ENCODE measurements around the gene CTBP2. TPM values are rescaled to one million over a fixed set of nuclear protein-coding genes. Genes with fewer than 3 reads are reported as not detected.
A peak's percentile ranks its signal among the peaks of the same experiment; 100 is the strongest.

CTBP2 gene
- total RNA-seq, 8 experiments from 2014 or later, result 29.4 to 90.0 (median 44.8) TPM

DNA sequence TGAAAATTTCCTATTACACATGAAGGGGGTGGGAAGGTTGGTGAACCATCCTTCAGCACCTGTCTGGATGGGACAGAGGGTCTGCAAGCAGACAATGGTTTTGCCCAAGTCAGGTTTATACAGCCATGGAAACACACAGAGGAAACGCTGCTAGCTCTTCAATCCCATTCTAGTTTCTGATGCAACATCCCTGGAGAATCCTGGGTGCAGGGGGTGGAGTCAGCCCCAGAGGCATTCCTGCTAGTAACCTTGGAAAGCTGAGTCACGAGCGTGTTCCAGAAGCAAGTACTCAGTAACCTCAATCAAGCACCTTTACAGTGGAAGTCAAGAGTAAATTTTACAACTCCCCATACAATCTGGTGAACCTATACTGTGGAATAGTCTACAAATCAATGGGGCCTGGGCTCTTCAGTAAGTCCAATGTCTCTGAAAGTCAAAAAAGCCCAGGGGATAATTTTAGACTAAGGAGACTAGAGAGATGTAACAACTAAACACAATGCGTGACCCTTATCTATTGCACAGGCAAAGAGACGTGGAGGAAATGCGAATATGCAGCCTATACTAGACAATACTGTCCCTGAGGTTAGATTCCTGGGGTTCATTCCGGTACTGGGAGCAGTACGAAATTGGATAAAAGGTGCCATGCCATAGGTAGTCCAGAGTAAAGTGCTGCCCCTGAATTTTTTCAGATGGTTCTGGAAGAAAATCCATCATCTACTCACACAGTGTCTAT, 123.1 kb downstream of the CTBP2 start:
- in situ Hi-C loops (cut with MboI; ENCODE audit: low pct_unique_long_range_greater_than_20kb in 2 of 9, low sequenced_read_pairs in 9 of 9, unreplicated experiment in 9 of 9), result no loop called here
- 48 to 73% (median 55%) methylated on average over 2 to 8 of the region's 8 CpGs; no CpG with 5 or more reads in 1 of the 10 experiments for WGBS, 10 experiments
- peak; percentile 29 to 78 (median 59) for ATAC-seq (replicated peaks in 6 of 8)
- Histone ChIP-seq H3K4me1 (replicated peaks in 1 of 2) (peaks cover 83% of the 10 kb centered on the region in 2 donors), H3K4me3 (no peak overlapping the region), H3K27ac (peak overlapping the region; percentile 55 to 63)

DNA sequence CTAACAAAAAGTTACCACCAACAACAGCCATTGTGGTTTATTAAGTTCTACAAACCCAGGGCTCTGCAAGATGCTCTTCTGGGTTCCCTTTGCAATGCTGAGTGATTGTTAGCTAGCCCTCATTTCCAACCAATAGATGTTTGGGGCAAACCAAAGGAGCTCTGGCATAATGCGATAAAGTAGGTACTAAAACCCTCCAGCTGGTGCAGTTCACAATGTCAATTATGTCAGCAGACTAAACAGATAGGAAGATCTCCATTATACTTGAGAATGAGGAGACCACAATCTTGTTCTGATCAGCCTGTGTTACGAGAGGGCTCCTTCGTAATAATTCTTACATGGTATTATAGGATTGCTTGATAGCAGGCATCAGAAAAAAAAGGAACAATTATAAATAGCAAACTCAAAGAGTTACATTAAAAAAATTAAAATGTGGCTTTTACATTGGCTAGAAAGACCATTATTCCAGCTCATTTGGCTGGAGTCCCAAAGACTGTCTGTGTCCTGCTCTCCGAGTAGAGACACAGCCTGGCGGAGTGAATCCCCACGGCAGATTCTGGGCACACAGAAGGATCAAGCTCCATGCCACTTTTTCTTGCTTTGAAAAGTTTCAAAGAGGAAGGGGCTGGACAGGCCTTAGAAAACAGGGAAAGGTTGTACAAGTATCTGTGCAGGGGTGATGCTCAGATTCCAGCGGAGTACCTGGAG, 124.6 kb downstream of the CTBP2 start:
- Histone ChIP-seq H3K4me1 (replicated peaks in 1 of 2) (peaks cover 72 to 77% of the 10 kb centered on the region in 2 donors), H3K4me3 (no peak overlapping the region), H3K27ac (no peak overlapping the region)
- in situ Hi-C loops (cut with MboI; ENCODE audit: low pct_unique_long_range_greater_than_20kb in 2 of 9, low sequenced_read_pairs in 9 of 9, unreplicated experiment in 9 of 9), result no loop called here
- peak in 1 of 8 experiments; percentile 5 for ATAC-seq (replicated peaks in 6 of 8)
- WGBS, 10 experiments, result 40 to 100% (median 92%) methylated on average over 1 to 7 of the region's 7 CpGs

DNA sequence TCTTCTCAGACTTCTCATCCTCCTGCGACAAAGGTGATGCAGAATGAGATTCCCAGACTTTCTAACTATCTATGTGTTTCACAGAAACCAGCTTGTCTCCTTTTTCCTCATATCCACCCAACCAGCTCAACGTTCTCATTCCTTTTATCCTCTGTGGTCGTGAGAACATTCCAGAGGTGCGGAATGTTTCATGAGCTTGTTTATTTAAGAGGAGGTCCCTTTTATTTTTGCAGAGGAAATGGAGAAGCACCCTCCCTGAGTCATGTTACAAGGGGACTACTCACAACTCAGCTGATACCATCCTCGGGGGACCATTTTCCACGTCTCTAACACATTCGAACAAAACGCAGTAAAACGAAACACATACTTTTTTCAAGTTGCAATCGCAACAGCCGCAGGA, 125.2 kb downstream of the CTBP2 start:
- H3K27ac ChIP-seq, result no peak overlapping the region
- no peak overlapping the region for H3K4me3 ChIP-seq
- WGBS, 10 experiments, result 18 to 100% (median 82%) methylated on average over 1 to 10 of the region's 11 CpGs; no CpG with 5 or more reads in 2 of the 10 experiments
- peak in 2 of 8 experiments; percentile 37 to 80 for ATAC-seq (replicated peaks in 6 of 8)
- H3K4me1 ChIP-seq (replicated peaks in 1 of 2), result peaks cover 66 to 72% of the 10 kb centered on the region in 2 donors
- in situ Hi-C loops (cut with MboI; ENCODE audit: low pct_unique_long_range_greater_than_20kb in 2 of 9, low sequenced_read_pairs in 9 of 9, unreplicated experiment in 9 of 9), result no loop called here

DNA sequence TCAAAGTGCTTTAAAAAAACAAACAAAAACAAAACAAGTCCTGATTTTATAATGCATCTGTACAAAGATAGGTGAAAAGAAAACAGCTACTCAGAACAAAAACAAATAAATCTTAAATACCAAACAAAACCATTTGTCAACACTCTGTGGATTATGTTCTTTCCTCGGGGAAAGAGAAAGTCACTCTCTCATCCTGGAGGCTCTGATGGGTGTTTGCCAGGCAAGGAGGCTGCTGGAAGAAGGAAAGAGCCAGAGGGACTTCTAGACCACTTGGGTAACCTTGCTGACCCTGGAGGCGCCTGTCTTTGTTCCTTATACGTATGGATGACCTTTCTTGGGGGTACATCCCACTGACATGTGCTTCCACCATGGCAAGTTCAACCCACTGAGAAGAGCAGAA, 125.7 kb downstream of the CTBP2 start:
- ATAC-seq (replicated peaks in 6 of 8), result peak in 1 of 8 experiments; percentile 38
- Histone ChIP-seq H3K4me3 (no peak overlapping the region), H3K4me1 (replicated peaks in 1 of 2) (peaks cover 62 to 67% of the 10 kb centered on the region in 2 donors), H3K27ac (no peak overlapping the region)
- in situ Hi-C loops (cut with MboI; ENCODE audit: low pct_unique_long_range_greater_than_20kb in 2 of 9, low sequenced_read_pairs in 9 of 9, unreplicated experiment in 9 of 9), result no loop called here
- WGBS, 10 experiments, result 0 to 71% (median 63%) methylated on average over 1 to 3 of the region's 3 CpGs; no CpG with 5 or more reads in 4 of the 10 experiments

DNA sequence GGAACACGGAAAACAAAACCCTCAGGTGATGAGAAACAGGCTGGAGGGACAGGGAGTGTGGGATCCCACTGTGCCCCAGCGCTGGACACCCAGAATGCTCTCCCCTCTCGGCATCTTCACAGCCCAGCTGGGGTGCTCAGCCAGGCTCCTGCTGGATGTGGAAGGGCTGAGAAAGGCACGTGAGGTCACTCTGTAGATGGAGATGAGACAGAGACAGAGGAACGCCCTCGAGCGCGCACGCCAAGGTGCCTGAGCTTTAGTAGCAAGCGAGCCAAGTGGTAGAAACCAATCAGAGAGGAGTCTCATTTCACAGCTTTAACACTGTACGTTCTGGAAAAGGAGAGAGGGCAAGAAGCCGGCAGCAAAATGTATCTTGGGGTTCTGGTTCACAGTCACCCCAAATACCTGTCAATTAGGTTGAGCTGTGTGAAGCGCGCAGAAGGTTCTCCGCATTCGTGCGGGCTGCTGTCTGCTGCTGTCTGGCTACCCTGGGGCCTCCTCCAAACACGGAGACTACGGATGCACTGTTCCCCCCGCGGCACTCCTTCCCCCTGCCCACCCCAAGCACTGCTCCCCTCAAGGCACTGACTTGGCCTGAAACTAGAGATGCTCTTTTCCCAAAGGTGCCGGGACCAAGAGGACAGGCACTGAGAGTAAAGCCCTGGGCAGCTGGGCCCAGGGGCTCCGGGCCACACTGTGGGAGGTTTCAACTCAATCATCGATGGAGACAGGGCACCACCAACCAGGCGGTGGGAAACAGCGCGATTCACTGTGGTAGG, 127.0 kb downstream of the CTBP2 start:
- peak overlapping the region in 1 of 2 donors; percentile 28 for H3K27ac ChIP-seq
- WGBS, 10 experiments, result 83 to 100% (median 100%) methylated on average over 1 to 8 of the region's 27 CpGs; no CpG with 5 or more reads in 3 of the 10 experiments

DNA sequence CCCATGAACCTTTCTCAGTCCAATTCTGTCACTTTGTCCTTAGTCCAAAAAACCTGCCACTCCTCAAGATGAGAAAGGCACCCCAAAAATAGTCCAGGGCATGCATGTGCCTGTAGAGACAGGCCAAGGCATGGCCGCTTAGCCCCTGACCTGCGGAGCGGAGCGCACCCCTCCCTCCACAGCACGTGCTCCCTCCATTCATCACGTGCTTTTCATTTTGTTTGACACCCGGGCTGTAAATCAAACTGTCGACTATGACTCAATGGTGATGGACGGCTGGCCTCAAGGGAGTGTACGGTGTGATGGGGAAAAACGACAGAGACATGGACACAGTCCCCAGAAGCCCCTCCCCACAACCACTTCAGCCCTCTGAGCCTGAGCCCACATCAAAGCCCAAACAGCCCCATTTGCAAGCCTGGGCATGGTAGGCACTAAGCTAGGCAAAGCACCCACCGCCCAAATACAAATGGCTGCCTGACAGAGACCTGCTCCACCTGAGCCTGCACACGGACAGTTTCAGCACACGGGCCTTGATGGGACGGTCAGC, 127.8 kb downstream of the CTBP2 start:
- peak overlapping the region in 1 of 2 donors; percentile 28 for H3K27ac ChIP-seq

More for the DNA sequence above, 127.0 kb downstream of the CTBP2 start:
- H3K4me1 ChIP-seq (replicated peaks in 1 of 2), result peaks cover 57 to 67% of the 10 kb centered on the region in 2 donors
- ATAC-seq (replicated peaks in 6 of 8), result peak in 4 of 8 experiments; percentile 9 to 37 (median 32)
- no peak overlapping the region for H3K4me3 ChIP-seq
- in situ Hi-C loops (cut with MboI; ENCODE audit: low pct_unique_long_range_greater_than_20kb in 2 of 9, low sequenced_read_pairs in 9 of 9, unreplicated experiment in 9 of 9), result no loop called here

DNA sequence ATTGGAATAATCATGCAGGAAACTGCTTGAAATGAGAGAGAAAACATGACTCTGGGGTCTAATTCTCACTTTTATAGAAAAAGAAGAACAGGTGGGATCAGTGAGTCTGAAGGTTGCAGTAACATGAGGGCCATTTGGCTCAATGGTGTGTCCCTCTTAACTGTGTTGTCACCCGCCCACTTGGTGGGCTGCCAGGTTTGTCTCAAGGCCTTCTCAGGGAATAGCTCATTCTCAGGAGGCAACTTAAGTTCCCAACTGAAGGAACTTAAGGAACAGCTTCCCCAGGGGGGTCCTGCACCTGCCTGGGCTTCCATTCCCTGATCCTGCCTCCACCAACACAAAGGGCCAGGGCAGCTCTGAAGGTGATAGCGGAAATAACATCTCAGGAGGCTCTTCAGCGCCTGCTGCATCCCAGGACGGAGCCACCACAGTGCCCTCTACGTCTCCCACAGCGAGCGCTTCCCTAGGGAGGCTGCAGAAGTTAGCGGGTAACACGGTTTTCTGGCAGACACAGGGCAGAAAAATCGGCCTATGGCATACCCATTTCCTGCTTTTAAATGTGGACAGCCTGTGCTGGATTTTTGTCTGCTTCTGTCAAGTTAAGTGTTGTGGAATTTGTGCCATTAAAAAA, 129.7 kb downstream of the CTBP2 start:
- in situ Hi-C loops (cut with MboI; ENCODE audit: low pct_unique_long_range_greater_than_20kb in 2 of 9, low sequenced_read_pairs in 9 of 9, unreplicated experiment in 9 of 9), result no loop called here
- Histone ChIP-seq H3K4me1 (replicated peaks in 1 of 2) (peaks cover 44 to 55% of the 10 kb centered on the region in 2 donors), H3K27ac (no peak overlapping the region), H3K4me3 (no peak overlapping the region)
- 50 to 100% (median 98%) methylated on average over 1 to 6 of the region's 10 CpGs; no CpG with 5 or more reads in 5 of the 10 experiments for WGBS, 10 experiments
- ATAC-seq (replicated peaks in 6 of 8), result no peak

More for the DNA sequence above, 127.8 kb downstream of the CTBP2 start:
- 40 to 96% (median 80%) methylated on average over 2 to 8 of the region's 15 CpGs; no CpG with 5 or more reads in 2 of the 10 experiments for WGBS, 10 experiments
- H3K4me1 ChIP-seq (replicated peaks in 1 of 2), result peaks cover 57 to 69% of the 10 kb centered on the region in 2 donors
- in situ Hi-C loops (cut with MboI; ENCODE audit: low pct_unique_long_range_greater_than_20kb in 2 of 9, low sequenced_read_pairs in 9 of 9, unreplicated experiment in 9 of 9), result no loop called here
- H3K4me3 ChIP-seq, result no peak overlapping the region
- ATAC-seq (replicated peaks in 6 of 8), result peak in 5 of 8 experiments; percentile 3 to 67 (median 35)

DNA sequence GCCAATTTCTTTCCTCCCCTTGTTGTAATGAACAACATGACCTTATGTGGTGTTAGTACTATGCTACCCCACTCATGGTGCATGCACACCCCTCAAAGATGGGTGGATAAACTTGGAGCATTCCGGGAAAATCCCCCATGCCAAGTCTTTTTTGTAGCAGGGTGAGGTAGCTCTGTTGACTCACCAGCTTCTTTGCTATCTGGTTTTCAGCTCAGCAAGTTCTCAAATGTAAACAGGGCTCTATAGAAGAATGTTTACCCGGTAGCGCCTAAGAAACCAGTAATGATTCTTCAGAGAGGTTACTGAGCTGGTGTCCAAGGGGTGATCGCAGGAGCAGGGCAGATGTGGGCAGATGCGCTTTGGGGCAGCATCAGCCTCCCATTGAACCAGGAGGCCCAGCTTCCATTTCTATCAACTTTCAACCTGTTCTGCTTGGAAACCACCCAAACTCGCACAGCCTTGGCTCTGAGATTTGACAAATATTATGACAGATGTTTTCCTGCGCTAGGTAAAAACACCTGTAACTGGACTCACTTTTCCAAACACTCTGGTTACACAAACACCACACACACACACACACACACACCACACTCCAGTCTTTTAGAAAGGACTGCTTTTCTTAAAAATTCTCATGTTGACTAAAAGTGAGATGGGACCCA, 130.7 kb downstream of the CTBP2 start:
- no peak overlapping the region for H3K4me3 ChIP-seq
- in situ Hi-C loops (cut with MboI; ENCODE audit: low pct_unique_long_range_greater_than_20kb in 2 of 9, low sequenced_read_pairs in 9 of 9, unreplicated experiment in 9 of 9), result no loop called here
- ATAC-seq (replicated peaks in 6 of 8), result peak in 1 of 8 experiments; percentile 67
- 80 to 100% (median 92%) methylated on average over 1 to 7 of the region's 7 CpGs; no CpG with 5 or more reads in 3 of the 10 experiments for WGBS, 10 experiments
- peaks cover 46 to 55% of the 10 kb centered on the region in 2 donors for H3K4me1 ChIP-seq (replicated peaks in 1 of 2)
- no peak overlapping the region for H3K27ac ChIP-seq

DNA sequence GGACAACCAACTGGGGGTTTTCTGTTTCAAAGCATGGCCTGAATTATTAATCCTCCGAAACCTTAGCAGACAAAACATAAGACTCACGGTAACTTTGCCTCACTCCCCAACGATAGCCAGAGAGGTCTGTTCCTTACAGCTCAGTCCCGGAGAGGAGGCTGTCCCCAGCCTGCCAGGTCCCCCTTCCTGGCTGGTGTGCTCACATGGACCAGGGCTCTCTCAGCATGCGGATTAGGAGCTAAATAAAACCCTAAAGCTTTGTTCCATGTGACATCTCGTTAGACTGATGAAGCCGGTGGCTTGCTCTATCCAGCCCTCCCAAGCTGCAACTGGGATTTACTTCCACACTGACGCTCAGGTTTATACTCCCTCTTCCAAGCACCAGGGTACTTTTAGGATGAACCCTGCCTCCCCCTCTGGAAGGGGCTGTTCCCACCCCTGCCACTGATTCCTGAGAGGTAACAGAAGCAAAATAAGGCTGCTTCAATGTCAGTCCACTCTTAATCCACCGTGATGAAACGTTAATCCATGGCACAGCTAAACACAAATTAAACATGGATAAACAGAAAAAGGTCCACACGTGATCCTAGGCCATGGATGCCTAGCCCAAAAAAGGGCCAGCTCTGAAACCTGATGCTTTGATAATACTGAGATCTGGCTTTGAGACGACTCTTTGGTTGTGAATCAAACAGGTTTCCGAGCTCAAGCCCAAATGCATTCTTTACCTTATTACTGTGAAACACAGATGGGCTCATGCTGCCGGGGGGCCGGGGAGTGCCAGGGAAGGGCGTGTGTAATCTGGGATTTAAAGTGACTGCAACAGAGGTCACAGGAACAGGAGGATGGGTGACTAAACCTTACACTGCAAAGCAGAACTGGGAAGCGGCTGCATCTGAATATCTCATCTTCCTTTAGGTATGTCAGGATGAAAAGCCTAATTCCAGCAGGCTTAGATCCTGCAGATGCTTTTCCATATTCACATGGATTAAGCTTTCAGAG, 132.2 kb downstream of the CTBP2 start:
- ATAC-seq (replicated peaks in 6 of 8), result peak; percentile 9 to 79 (median 58)
- Histone ChIP-seq H3K4me3 (no peak overlapping the region), H3K27ac (peak overlapping the region; percentile 33 to 67), H3K4me1 (replicated peaks in 1 of 2) (peaks cover 61 to 67% of the 10 kb centered on the region in 2 donors)
- 0 to 73% (median 31%) methylated on average over 1 to 11 of the region's 17 CpGs for WGBS, 10 experiments
- in situ Hi-C loops (cut with MboI; ENCODE audit: low pct_unique_long_range_greater_than_20kb in 2 of 9, low sequenced_read_pairs in 9 of 9, unreplicated experiment in 9 of 9), result no loop called here

DNA sequence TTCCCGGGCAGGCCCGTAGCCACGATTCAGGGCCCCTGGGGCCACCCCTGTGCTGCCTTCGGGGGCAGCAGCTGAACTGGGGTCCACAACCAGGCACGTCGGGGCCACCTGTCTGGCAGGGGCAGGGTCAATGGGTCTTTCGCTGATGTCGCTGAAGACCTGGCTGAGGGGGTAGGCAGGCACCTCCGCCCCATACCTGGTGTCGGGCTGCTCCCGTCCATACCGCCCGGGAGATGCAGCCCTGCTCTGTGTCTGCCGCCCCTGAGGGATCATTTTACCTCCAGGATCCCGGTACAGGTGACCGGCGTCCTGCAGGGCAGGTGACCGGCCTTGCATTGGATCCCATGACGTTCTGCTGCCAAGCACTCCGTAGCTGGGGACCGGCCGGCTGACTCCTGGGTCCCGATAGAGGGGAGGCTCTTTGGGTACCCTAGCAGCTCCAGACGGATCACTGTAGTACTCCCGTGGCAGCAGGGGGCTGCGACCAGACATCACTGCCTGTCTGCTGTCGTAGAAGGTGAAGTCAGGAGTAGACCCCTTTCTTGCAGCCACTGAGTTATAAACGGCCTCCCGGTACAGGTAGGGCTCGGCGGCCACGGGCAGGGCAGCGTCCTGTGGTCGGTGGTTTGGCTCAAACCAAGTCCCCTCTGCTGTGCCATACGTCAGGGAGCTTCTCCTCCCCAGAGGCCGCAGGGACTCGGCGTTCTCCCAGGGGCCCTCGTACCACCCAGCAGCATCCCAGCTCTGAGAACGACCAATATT, 133.2 kb downstream of the CTBP2 start:
- WGBS, 10 experiments, result 80 to 100% (median 96%) methylated on average over 1 to 14 of the region's 40 CpGs; no CpG with 5 or more reads in 2 of the 10 experiments
- Histone ChIP-seq H3K4me3 (no peak overlapping the region), H3K27ac (peak overlapping the region; percentile 33 to 67), H3K4me1 (replicated peaks in 1 of 2) (peaks cover 55 to 61% of the 10 kb centered on the region in 2 donors)
- in situ Hi-C loops (cut with MboI; ENCODE audit: low pct_unique_long_range_greater_than_20kb in 2 of 9, low sequenced_read_pairs in 9 of 9, unreplicated experiment in 9 of 9), result no loop called here
- ATAC-seq (replicated peaks in 6 of 8), result peak in 1 of 8 experiments; percentile 6
